WTC11 (cell line): ENCODE measurements around the gene ARID4B. TPM values are rescaled to one million over a fixed set of nuclear protein-coding genes. Genes with fewer than 3 reads are reported as not detected.
A peak's percentile ranks its signal among the peaks of the same experiment; 100 is the strongest.

Experiments
- ATAC-seq: fragments of 200-7000 bp; cut with Tn5 transposase; 2 replicates; pipeline ENCODE4 v1.10.0; 2021; ENCODE audit warnings: mild to moderate bottlenecking, moderate library complexity
- CTCF ChIA-PET: fragments of 300-600 bp; sonication (Branson Sonifier 250); formaldehyde crosslinking; loops from one replicate; lab custom pipeline; 2021; ENCODE audit warnings: antibody characterized with exemption; lab: Charles Lee
- POLR2A ChIA-PET: fragments of 350-600 bp; sonication (Branson Sonifier 250); formaldehyde crosslinking; loops from one replicate; lab custom pipeline; 2021; ENCODE audit warnings: antibody characterized with exemption; lab: Charles Lee
- DNase-seq: peaks from one replicate; pipeline ENCODE4 v3.0.0; 2021; ENCODE audit warnings: low spot score
- H3K27ac Mint-ChIP-seq: 2 replicates; pipeline ENCODE4 v1.8.0; 2021; ENCODE audit warnings: mixed read lengths
- H3K27me3 Mint-ChIP-seq: 2 replicates; pipeline ENCODE4 v1.8.0; 2021; ENCODE audit warnings: low read depth, mild to moderate bottlenecking, moderate library complexity, mixed read lengths
- H3K36me3 Mint-ChIP-seq: 2 replicates; pipeline ENCODE4 v1.8.0; 2021; ENCODE audit warnings: mixed read lengths
- H3K4me1 Mint-ChIP-seq: 2 replicates; pipeline ENCODE4 v1.8.0; 2022; ENCODE audit warnings: mixed read lengths
- H3K4me3 Mint-ChIP-seq: 2 replicates; pipeline ENCODE4 v1.8.0; 2021; ENCODE audit warnings: mild to moderate bottlenecking, moderate library complexity, mixed read lengths
- H3K9me3 Mint-ChIP-seq: 2 replicates; pipeline ENCODE4 v1.8.0; 2021; ENCODE audit warnings: mixed read lengths
- CBFB ChIP-seq: sonication (generic); formaldehyde crosslinking; IDR thresholded peaks from 2 replicates; pipeline ENCODE4 v1.8.1; 2022; ENCODE audit warnings: mild to moderate bottlenecking, low read depth, missing genetic modification reagents
- CREB1 ChIP-seq: sonication (generic); formaldehyde crosslinking; IDR thresholded peaks from 2 replicates; pipeline ENCODE4 v1.8.0; 2023; ENCODE audit warnings: mild to moderate bottlenecking, missing genetic modification reagents
- EMX1 ChIP-seq: fragments of 250-450 bp; sonication (Bioruptor Pico); IDR thresholded peaks from 2 replicates; pipeline ENCODE4 v1.8.0; 2021; ENCODE audit warnings: mild to moderate bottlenecking
- OVOL2 ChIP-seq: fragments of 250-450 bp; sonication (Bioruptor Pico); IDR thresholded peaks from 2 replicates; pipeline ENCODE4 v1.9.0; 2021; ENCODE audit warnings: mild to moderate bottlenecking, borderline replicate concordance
- PRRX2 ChIP-seq: fragments of 250-450 bp; sonication (Bioruptor Pico); IDR thresholded peaks from 2 replicates; pipeline ENCODE4 v1.8.0; 2021; ENCODE audit warnings: mild to moderate bottlenecking
- TP53 ChIP-seq: sonication (generic); formaldehyde crosslinking; IDR thresholded peaks from 2 replicates; pipeline ENCODE4 v1.8.1; 2023; ENCODE audit warnings: mild to moderate bottlenecking, missing genetic modification reagents
- ZNF423 ChIP-seq: fragments of 250-450 bp; sonication (Bioruptor Pico); IDR thresholded peaks from 2 replicates; pipeline ENCODE4 v2.1.2; 2022; ENCODE audit warnings: mild to moderate bottlenecking, moderate library complexity
- total RNA-seq: library from RNA; stranded (reverse); gene quantifications from 3 replicates; pipeline ENCODE4 v1.2.3, GENCODE V29; 2021
- TF ChIP-seq, protein P1 (sequence below): fragments of 250-450 bp; sonication (Bioruptor Pico); IDR thresholded peaks from 2 replicates; pipeline ENCODE4 v1.9.0; 2021; ENCODE audit warnings: mild to moderate bottlenecking
- TF ChIP-seq, protein P2 (sequence below): fragments of 250-450 bp; sonication (Bioruptor Pico); conservative IDR thresholded peaks from 2 replicates; pipeline ENCODE4 v1.9.0; 2021; ENCODE audit warnings: mild to moderate bottlenecking
- TF ChIP-seq, protein P3 (sequence below): sonication (generic); formaldehyde crosslinking; IDR thresholded peaks from 2 replicates; pipeline ENCODE4 v1.8.0; 2022; ENCODE audit warnings: mild to moderate bottlenecking, missing genetic modification reagents
- TF ChIP-seq, protein P4 (sequence below): sonication (generic); formaldehyde crosslinking; IDR thresholded peaks from 2 replicates; pipeline ENCODE4 v1.8.1; 2022; ENCODE audit warnings: missing genetic modification reagents, borderline replicate concordance
- TF ChIP-seq, protein P5 (sequence below): sonication (generic); formaldehyde crosslinking; IDR thresholded peaks from 2 replicates; pipeline ENCODE4 v1.8.1; 2023; ENCODE audit warnings: mild to moderate bottlenecking, moderate library complexity, missing genetic modification reagents
- TF ChIP-seq, protein P6 (sequence below): sonication (generic); formaldehyde crosslinking; IDR thresholded peaks from 2 replicates; pipeline ENCODE4 v1.8.0; 2022; ENCODE audit warnings: mild to moderate bottlenecking, missing genetic modification reagents
- TF ChIP-seq, protein P7 (sequence below): fragments of 200-600 bp; IDR thresholded peaks from 2 replicates; pipeline ENCODE4 v1.8.0; 2022; ENCODE audit warnings: antibody characterized with exemption
- TF ChIP-seq, protein P8 (sequence below): fragments of 250-450 bp; sonication (Bioruptor Pico); IDR thresholded peaks from 2 replicates; pipeline ENCODE4 v1.9.0; 2021; ENCODE audit warnings: mild to moderate bottlenecking

Gene ARID4B
- total RNA-seq, 1 experiment from 2014 or later, result 35.7 TPM

DNA sequence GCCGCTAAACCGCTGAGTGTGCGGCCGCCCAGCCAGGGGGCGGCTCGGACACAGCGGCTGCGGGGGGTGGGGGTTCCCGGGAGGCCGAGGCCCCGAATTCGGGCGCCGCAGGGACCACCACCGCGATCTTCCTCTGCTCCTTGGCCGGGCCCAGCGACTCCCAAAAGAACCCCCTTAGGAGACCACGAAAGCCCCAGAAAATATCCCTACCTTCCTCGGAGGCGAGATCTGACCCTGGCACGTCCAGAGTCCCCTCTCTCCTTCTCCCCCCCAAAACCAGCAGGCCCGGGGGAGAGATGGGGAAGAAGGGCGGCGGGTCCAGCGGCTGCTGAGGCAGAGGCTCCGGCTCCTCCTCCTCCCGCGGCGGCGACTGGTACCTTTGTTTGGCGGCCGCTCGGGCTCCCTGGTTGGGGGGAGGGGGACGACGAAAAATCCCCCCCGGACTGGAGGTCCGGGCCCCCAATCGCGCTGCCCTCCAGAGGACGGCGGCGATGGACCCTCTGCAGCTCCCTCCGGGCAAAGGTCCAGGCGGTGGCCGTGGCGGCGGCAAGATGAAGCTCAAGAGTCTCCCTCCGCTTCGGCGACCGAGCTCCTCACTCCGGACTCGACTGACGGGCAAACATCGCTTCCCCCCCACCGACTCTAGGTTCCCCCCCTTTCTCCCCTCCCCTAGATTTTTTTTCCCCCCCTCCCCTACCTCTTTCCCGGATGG lies at the start of gene ARID4B (continued):
- no peak for TF ChIP-seq OVOL2 (CRISPR knock-in tag)
- TF ChIP-seq PRRX2 (CRISPR knock-in tag), result no peak
- TF ChIP-seq, protein P1, sequence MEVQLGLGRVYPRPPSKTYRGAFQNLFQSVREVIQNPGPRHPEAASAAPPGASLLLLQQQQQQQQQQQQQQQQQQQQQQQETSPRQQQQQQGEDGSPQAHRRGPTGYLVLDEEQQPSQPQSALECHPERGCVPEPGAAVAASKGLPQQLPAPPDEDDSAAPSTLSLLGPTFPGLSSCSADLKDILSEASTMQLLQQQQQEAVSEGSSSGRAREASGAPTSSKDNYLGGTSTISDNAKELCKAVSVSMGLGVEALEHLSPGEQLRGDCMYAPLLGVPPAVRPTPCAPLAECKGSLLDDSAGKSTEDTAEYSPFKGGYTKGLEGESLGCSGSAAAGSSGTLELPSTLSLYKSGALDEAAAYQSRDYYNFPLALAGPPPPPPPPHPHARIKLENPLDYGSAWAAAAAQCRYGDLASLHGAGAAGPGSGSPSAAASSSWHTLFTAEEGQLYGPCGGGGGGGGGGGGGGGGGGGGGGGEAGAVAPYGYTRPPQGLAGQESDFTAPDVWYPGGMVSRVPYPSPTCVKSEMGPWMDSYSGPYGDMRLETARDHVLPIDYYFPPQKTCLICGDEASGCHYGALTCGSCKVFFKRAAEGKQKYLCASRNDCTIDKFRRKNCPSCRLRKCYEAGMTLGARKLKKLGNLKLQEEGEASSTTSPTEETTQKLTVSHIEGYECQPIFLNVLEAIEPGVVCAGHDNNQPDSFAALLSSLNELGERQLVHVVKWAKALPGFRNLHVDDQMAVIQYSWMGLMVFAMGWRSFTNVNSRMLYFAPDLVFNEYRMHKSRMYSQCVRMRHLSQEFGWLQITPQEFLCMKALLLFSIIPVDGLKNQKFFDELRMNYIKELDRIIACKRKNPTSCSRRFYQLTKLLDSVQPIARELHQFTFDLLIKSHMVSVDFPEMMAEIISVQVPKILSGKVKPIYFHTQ (CRISPR knock-in tag), result no peak
- TF ChIP-seq, protein P2, sequence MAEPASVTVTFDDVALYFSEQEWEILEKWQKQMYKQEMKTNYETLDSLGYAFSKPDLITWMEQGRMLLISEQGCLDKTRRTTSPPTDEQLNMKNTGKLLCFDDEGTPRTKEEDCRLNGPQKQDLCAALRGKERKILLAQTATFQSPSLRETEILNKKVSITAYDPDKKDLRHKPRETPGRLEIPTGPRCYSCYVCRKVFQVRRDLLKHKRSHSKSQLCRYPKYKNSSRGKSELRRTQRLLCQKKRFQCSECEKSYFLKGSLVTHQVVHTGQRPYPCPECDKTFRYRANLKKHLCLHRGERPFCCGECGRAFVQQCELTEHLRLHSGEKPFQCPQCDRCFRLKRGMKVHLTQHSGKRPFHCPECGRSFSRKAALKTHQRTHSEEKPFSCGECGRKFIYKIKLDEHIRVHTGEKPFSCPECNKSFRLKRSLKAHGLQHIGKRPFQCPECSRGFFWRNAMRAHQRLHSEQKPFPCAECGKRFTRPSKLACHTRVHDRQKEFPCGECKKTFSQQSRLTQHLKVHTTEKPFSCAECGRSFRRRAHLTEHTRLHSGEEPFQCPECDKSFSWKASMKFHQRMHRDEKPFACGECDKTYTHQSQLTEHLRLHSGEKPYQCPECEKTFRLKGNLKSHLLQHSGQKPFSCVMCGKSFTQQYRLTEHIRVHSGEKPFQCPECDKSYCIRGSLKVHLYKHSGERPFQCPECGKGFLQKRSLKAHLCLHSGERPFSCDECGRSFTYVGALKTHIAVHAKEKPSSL (CRISPR knock-in tag), result no peak
- TF ChIP-seq, protein P3, sequence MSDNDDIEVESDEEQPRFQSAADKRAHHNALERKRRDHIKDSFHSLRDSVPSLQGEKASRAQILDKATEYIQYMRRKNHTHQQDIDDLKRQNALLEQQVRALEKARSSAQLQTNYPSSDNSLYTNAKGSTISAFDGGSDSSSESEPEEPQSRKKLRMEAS (CRISPR knock-in tag), result no peak

DNA sequence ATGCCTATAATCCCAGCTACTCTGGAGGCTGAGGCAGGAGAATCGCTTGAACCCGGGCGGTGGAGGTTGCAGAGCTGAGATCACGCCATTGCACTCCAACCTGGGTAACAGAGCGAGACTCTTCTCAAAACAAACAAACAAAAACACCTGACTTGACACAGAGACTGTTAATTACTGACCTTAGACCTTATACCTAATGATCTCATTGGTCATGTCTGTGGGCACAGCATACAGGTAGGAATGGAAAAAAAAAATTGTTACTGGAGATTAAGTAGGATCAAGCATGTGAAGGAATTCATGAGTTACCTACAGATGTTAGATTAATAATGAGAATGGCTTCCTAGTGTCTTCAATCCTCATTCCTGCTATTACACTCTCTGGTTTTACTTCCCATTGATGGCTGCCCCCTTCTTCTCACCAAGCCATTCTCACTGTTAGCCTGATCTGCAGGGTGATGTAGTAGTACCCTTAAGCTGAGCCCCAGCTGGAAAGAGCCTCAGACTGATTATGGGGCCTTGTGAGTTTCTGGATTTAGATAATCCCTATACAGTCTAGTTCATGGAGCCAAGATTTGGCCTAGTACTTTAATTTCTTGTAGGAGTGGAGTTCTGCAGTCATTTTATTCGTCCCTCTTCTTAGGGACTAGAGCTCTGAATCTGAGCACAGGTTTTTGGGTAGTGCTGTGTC lies 48.1 kb upstream of the ARID4B start:
- TF ChIP-seq EMX1 (CRISPR knock-in tag) (no peak), TP53 (CRISPR knock-in tag) (no peak), ZNF423 (CRISPR knock-in tag) (no peak)
- TF ChIP-seq, protein P4, sequence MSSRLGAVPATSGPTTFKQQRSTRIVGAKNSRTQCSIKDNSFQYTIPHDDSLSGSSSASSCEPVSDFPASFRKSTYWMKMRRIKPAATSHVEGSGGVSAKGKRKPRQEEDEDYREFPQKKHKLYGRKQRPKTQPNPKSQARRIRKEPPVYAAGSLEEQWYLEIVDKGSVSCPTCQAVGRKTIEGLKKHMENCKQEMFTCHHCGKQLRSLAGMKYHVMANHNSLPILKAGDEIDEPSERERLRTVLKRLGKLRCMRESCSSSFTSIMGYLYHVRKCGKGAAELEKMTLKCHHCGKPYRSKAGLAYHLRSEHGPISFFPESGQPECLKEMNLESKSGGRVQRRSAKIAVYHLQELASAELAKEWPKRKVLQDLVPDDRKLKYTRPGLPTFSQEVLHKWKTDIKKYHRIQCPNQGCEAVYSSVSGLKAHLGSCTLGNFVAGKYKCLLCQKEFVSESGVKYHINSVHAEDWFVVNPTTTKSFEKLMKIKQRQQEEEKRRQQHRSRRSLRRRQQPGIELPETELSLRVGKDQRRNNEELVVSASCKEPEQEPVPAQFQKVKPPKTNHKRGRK (CRISPR knock-in tag), result no peak
- DNase-seq, result no peak
- ChIA-PET CTCF (interaction anchor here (1.0 kb wide), 1 partner anchor 41 kb away, joined by 3 read pairs; no protein-coding TSS in a partner anchor), POLR2A (no interaction called here)
- no peak for ATAC-seq
- Mint-ChIP-seq H3K27ac (peak overlapping the region; percentile 71; the same call in 1 of the 2 replicates), H3K4me3 (no peak overlapping the region), H3K9me3 (peaks cover 3% of the 10 kb centered on the region; the same call in 1 of the 2 replicates), H3K4me1 (no peaks in the 10 kb centered on the region), H3K36me3 (peaks cover 24% of the 10 kb centered on the region), H3K27me3 (no peaks in the 10 kb centered on the region)

DNA sequence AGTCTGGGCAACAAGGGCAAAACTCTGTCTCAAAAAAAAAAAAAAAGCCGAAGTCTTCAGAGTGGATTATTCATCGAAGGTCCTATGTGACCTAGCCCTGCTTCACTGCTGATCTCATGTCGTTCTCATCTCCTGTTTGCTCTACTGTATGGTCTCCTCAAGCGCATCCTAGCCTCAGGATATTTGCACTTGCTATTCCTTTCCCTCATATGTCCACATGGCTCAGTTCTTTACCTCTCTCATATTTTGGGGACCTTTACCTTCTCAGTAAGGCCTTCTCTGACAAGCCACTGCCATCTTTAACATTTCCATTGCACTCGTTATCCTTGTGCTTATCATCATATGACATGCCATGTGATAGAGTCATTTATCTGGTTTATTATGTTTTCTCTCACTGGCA lies 41.8 kb upstream of the ARID4B start:
- Mint-ChIP-seq H3K9me3 (peaks cover 3% of the 10 kb centered on the region; the same call in 1 of the 2 replicates), H3K27me3 (no peaks in the 10 kb centered on the region; the same call in 1 of the 2 replicates), H3K4me3 (peak overlapping the region; percentile 33)

More for the DNA sequence above, 41.8 kb upstream of the ARID4B start:
- Mint-ChIP-seq H3K27ac (peak overlapping the region; percentile 22; the same call in 1 of the 2 replicates), H3K4me1 (peaks cover 20% of the 10 kb centered on the region), H3K36me3 (peaks cover 17% of the 10 kb centered on the region)
- ChIA-PET CTCF (no interaction called here), POLR2A (no interaction called here)
- ATAC-seq (no peak), DNase-seq (no peak)
- TF ChIP-seq, protein P5, sequence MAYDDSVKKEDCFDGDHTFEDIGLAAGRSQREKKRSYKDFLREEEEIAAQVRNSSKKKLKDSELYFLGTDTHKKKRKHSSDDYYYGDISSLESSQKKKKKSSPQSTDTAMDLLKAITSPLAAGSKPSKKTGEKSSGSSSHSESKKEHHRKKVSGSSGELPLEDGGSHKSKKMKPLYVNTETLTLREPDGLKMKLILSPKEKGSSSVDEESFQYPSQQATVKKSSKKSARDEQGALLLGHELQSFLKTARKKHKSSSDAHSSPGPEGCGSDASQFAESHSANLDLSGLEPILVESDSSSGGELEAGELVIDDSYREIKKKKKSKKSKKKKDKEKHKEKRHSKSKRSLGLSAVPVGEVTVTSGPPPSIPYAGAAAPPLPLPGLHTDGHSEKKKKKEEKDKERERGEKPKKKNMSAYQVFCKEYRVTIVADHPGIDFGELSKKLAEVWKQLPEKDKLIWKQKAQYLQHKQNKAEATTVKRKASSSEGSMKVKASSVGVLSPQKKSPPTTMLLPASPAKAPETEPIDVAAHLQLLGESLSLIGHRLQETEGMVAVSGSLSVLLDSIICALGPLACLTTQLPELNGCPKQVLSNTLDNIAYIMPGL (CRISPR knock-in tag), result no peak
- TF ChIP-seq, protein P6, sequence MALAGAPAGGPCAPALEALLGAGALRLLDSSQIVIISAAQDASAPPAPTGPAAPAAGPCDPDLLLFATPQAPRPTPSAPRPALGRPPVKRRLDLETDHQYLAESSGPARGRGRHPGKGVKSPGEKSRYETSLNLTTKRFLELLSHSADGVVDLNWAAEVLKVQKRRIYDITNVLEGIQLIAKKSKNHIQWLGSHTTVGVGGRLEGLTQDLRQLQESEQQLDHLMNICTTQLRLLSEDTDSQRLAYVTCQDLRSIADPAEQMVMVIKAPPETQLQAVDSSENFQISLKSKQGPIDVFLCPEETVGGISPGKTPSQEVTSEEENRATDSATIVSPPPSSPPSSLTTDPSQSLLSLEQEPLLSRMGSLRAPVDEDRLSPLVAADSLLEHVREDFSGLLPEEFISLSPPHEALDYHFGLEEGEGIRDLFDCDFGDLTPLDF, result no peak
- TF ChIP-seq, protein P4 (CRISPR knock-in tag), result no peak
- TF ChIP-seq CBFB (CRISPR knock-in tag) (no peak), CREB1 (CRISPR knock-in tag) (no peak)
- TF ChIP-seq, protein P7, sequence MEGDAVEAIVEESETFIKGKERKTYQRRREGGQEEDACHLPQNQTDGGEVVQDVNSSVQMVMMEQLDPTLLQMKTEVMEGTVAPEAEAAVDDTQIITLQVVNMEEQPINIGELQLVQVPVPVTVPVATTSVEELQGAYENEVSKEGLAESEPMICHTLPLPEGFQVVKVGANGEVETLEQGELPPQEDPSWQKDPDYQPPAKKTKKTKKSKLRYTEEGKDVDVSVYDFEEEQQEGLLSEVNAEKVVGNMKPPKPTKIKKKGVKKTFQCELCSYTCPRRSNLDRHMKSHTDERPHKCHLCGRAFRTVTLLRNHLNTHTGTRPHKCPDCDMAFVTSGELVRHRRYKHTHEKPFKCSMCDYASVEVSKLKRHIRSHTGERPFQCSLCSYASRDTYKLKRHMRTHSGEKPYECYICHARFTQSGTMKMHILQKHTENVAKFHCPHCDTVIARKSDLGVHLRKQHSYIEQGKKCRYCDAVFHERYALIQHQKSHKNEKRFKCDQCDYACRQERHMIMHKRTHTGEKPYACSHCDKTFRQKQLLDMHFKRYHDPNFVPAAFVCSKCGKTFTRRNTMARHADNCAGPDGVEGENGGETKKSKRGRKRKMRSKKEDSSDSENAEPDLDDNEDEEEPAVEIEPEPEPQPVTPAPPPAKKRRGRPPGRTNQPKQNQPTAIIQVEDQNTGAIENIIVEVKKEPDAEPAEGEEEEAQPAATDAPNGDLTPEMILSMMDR, result no peak
- TF ChIP-seq, protein P8, sequence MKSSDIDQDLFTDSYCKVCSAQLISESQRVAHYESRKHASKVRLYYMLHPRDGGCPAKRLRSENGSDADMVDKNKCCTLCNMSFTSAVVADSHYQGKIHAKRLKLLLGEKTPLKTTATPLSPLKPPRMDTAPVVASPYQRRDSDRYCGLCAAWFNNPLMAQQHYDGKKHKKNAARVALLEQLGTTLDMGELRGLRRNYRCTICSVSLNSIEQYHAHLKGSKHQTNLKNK (CRISPR knock-in tag), result no peak
